GM19043 (cell line): ENCODE results near the gene XPC.
A peak's percentile ranks its signal among the peaks of the same experiment; 100 is the strongest.

Source experiments
- ATAC-seq: cut with Tn5 transposase; IDR thresholded peaks from one replicate; pipeline ENCODE4 v1.9.1; 2021; ENCODE audit warnings: low read depth; ENCODE audit not compliant: unreplicated experiment

The XPC gene

GRCh38 chr3:14137004-14137403 is 41.4 kb downstream of the XPC start:
- no peak for ATAC-seq

GRCh38 chr3:14135581-14135980 is 42.8 kb downstream of the XPC start:
- ATAC-seq, result no peak

GRCh38 chr3:14134291-14134690 is 44.1 kb downstream of the XPC start:
- no peak for ATAC-seq

- no peak for ATAC-seq
These were observed 44.5 kb downstream of the XPC start for GRCh38 chr3:14133876-14134275.

- ATAC-seq, result no peak
These were observed 45.1 kb downstream of the XPC start for GRCh38 chr3:14133188-14133800.

GRCh38 chr3:14132689-14133088 is 45.7 kb downstream of the XPC start:
- ATAC-seq, result no peak

- ATAC-seq, result no peak
These were observed 46.3 kb downstream of the XPC start for GRCh38 chr3:14132120-14132519.

- ATAC-seq, result no peak
These were observed 47.3 kb downstream of the XPC start for GRCh38 chr3:14131134-14131533.

- ATAC-seq, result no peak
These were observed 47.7 kb downstream of the XPC start for GRCh38 chr3:14130707-14131106.

- ATAC-seq, result no peak
These were observed 48.2 kb downstream of the XPC start for GRCh38 chr3:14130230-14130629.

- no peak for ATAC-seq
These were observed 49.1 kb downstream of the XPC start for GRCh38 chr3:14129296-14129695.

GRCh38 chr3:14128724-14129123 is 49.7 kb downstream of the XPC start:
- ATAC-seq, result no peak

- no peak for ATAC-seq
These were observed 50.8 kb downstream of the XPC start for GRCh38 chr3:14127516-14128161.

GRCh38 chr3:14126887-14127505 is 51.4 kb downstream of the XPC start:
- no peak for ATAC-seq

GRCh38 chr3:14126017-14126886 is 52.1 kb downstream of the XPC start:
- ATAC-seq, result no peak

- peak; percentile 22 for ATAC-seq
These were observed 53.0 kb downstream of the XPC start for GRCh38 chr3:14125193-14126016.

- peak; percentile 85 for ATAC-seq
These were observed 53.7 kb downstream of the XPC start, which contains the start of the genes CHCHD4 and TMEM43 for GRCh38 chr3:14124615-14125192. Gene CHCHD4 (minus strand): TSS chr3:14124870. CDS start chr3:14124676, 194 bp downstream. Gene TMEM43 (plus strand): TSS chr3:14125052. CDS start chr3:14125194, 142 bp downstream.

GRCh38 chr3:14124223-14124614 is 54.2 kb downstream of the XPC start:
- ATAC-seq, result peak; percentile 32

GRCh38 chr3:14123308-14124222 is 54.8 kb downstream of the XPC start:
- no peak for ATAC-seq
